A549 (cell line): Measurements from ENCODE around the gene GRM7. TPM values are rescaled to one million over a fixed set of nuclear protein-coding genes. Genes with fewer than 3 reads are reported as not detected.
A peak's percentile ranks its signal among the peaks of the same experiment; 100 is the strongest.

Source experiments
- ATAC-seq, 2 experiments: fragments of 200-7000 bp in 1 of 2; fragments of >200 bp in 1 of 2; cut with Nextera tagmentation in 1 of 2; cut with Tn5 transposase in 1 of 2; 3 replicates each; pipeline versions ENCODE4 v1.8.0 to v1.9.1; 2018 to 2020; ENCODE audit warnings: mild to moderate bottlenecking in 1 of 2, moderate library complexity in 1 of 2
- CTCF ChIA-PET: fragments of 300-600 bp; sonication (Branson Sonifier 250); formaldehyde crosslinking; extraction: SDS; loops from one replicate; lab custom pipeline; 2021; ENCODE audit warnings: antibody characterized with exemption, inconsistent platforms; lab: Yijun Ruan, JAX
- POLR2A ChIA-PET: fragments of 350-600 bp; formaldehyde crosslinking; extraction: SDS; loops from one replicate; lab custom pipeline; 2021; ENCODE audit warnings: antibody characterized with exemption, inconsistent platforms; lab: Yijun Ruan, JAX
- DNase-seq, 2 experiments: peaks; one replicate each; pipeline versions ENCODE4 v3.0.0 to v3.0.0-alpha.2; 2011 to 2016; ENCODE audit warnings: low read depth in 1 of 2, low spot score in 1 of 2
- FAIRE-seq: peaks from 2 replicates; lab custom pipeline; 2011; peaks lifted over from hg19 to GRCh38; lab: Jason Lieb, UNC
- H3K27ac ChIP-seq, 2 experiments: fragments of >200 bp; sonication (Bioruptor Twin); formaldehyde crosslinking; 3 replicates each; pipeline ENCODE4 v1.5.1; 2016 to 2017
- H3K4me1 ChIP-seq: fragments of >200 bp; sonication (Bioruptor Twin); formaldehyde crosslinking; 3 replicates; pipeline ENCODE4 v1.6.1; 2016
- H3K4me2 ChIP-seq: fragments of >200 bp; sonication (Bioruptor Twin); formaldehyde crosslinking; 3 replicates; pipeline ENCODE4 v1.6.1; 2016
- H3K4me3 ChIP-seq: fragments of >200 bp; sonication (Bioruptor Twin); formaldehyde crosslinking; 3 replicates; pipeline ENCODE4 v1.5.1; 2016
- H3K9me3 ChIP-seq: fragments of >200 bp; sonication (Bioruptor Twin); formaldehyde crosslinking; 3 replicates; pipeline ENCODE4 v1.6.1; 2016
- CEBPB ChIP-seq, 2 experiments: fragments of >200 bp in 1 of 2; sonication (Bioruptor Twin) in 1 of 2; formaldehyde crosslinking in 1 of 2; IDR thresholded peaks; 2 replicates each; pipeline ENCODE4 v1.6.1; 2012 to 2016
- CHD2 ChIP-seq: fragments of 150-350 bp; IDR thresholded peaks from 2 replicates; pipeline ENCODE4 v1.6.1; 2014; ENCODE audit warnings: low read length; ENCODE audit not compliant: partially characterized antibody
- CHD4 ChIP-seq: fragments of 200-600 bp; sonication (generic); IDR thresholded peaks from 2 replicates; pipeline ENCODE4 v1.6.1; 2016; ENCODE audit warnings: antibody characterized with exemption, mild to moderate bottlenecking, borderline replicate concordance
- EHMT2 ChIP-seq: fragments of 200-600 bp; sonication (generic); IDR thresholded peaks from 2 replicates; pipeline ENCODE4 v1.6.1; 2016; ENCODE audit warnings: antibody characterized with exemption, low read depth, mild to moderate bottlenecking, moderate library complexity
- FOSB ChIP-seq: fragments of 250-450 bp; sonication (Bioruptor Pico); IDR thresholded peaks from 2 replicates; pipeline ENCODE4 v1.5.0; 2020; ENCODE audit warnings: mild to moderate bottlenecking, moderate library complexity
- FOXS1 ChIP-seq: fragments of 250-450 bp; sonication (Bioruptor Pico); IDR thresholded peaks from 2 replicates; pipeline ENCODE4 v1.5.0; 2020; ENCODE audit warnings: mild to moderate bottlenecking, moderate library complexity
- GATA3 ChIP-seq: IDR thresholded peaks from 2 replicates; pipeline ENCODE4 v1.6.1; 2012; ENCODE audit warnings: borderline replicate concordance
- JUN ChIP-seq, 2 experiments: fragments of >200 bp; sonication (Bioruptor Twin); formaldehyde crosslinking; IDR thresholded peaks; 2 replicates in 1 of 2; 3 replicates in 1 of 2; pipeline ENCODE4 v1.6.1; 2016 to 2017
- MAFK ChIP-seq: fragments of 450-650 bp; IDR thresholded peaks from 2 replicates; pipeline ENCODE4 v1.6.1; 2014; ENCODE audit not compliant: partially characterized antibody
- MYC ChIP-seq: IDR thresholded peaks from 2 replicates; pipeline ENCODE4 v1.6.1; 2012; ENCODE audit warnings: mild to moderate bottlenecking, inconsistent platforms, low read length, improper control_type of control experiment, borderline replicate concordance
- NR3C1 ChIP-seq: fragments of >200 bp; sonication (Bioruptor Twin); formaldehyde crosslinking; IDR thresholded peaks from 3 replicates; pipeline ENCODE4 v1.6.1; 2017
- PHF8 ChIP-seq: fragments of 200-600 bp; sonication (generic); IDR thresholded peaks from 2 replicates; pipeline ENCODE4 v1.6.1; 2016; ENCODE audit warnings: low read depth, mild to moderate bottlenecking, antibody characterized with exemption, moderate library complexity, borderline replicate concordance
- RCOR1 ChIP-seq: fragments of 150-350 bp; IDR thresholded peaks from 2 replicates; pipeline ENCODE4 v1.6.1; 2014; ENCODE audit warnings: antibody characterized with exemption, low read length, low read depth
- RFX5 ChIP-seq: fragments of 450-650 bp; IDR thresholded peaks from 2 replicates; pipeline ENCODE4 v1.7.1; 2014; ENCODE audit warnings: antibody characterized with exemption, mild to moderate bottlenecking, moderate library complexity
- RNF2 ChIP-seq: fragments of 200-600 bp; sonication (generic); IDR thresholded peaks from 2 replicates; pipeline ENCODE4 v1.6.1; 2016; ENCODE audit warnings: low read depth, mild to moderate bottlenecking, antibody characterized with exemption, moderate library complexity, borderline replicate concordance
- SMC3 ChIP-seq: fragments of >200 bp; sonication (Bioruptor Twin); formaldehyde crosslinking; IDR thresholded peaks from 3 replicates; pipeline ENCODE4 v1.6.1; 2018; ENCODE audit warnings: inconsistent platforms
- WGBS: methylation state at CpG from one replicate; pipeline ENCODE4 v1.1.6; 2017; ENCODE audit errors: missing lambda C conversion rate; 5-methylcytosine and 5-hydroxymethylcytosine counted together
- polyA plus RNA-seq, 4 experiments: library from polyadenylated mRNA; depleted of rRNA in 3 of 4; stranded (reverse); fragments of >200 nt; fragmentation: RNase III in 1 of 4; extraction: RNeasy Plus Mini Kit Qiagen cat#74134 plus additional on column Dnase treatment in 1 of 4; gene quantifications; 2 replicates in 3 of 4; 3 replicates in 1 of 4; pipeline ENCODE4 v1.2.3, GENCODE V29; 2011 to 2017
- TF ChIP-seq, protein P1 (sequence below): fragments of >200 bp; sonication (Bioruptor Twin); formaldehyde crosslinking; IDR thresholded peaks from 3 replicates; pipeline ENCODE4 v1.5.1; 2016
- TF ChIP-seq, protein P2 (sequence below): fragments of 150-350 bp; IDR thresholded peaks from 2 replicates; pipeline ENCODE4 v1.6.1; 2014; ENCODE audit warnings: low read depth, mild to moderate bottlenecking, low read length
- TF ChIP-seq, protein P3 (sequence below): fragments of >200 bp; sonication (Bioruptor Twin); formaldehyde crosslinking; IDR thresholded peaks from 3 replicates; pipeline ENCODE4 v1.6.1; 2016

Gene GRM7
- polyA plus RNA-seq, 2 of the 4 experiments (the other 2 are of a cell fraction) = not detected

- no peak for ATAC-seq
- H3K9me3 ChIP-seq = no peaks in the 10 kb centered on the region
- POLR2A ChIA-PET = no interaction called here
- FAIRE-seq = no peak
- H3K4me2 ChIP-seq = no peak overlapping the region
- WGBS = 0% methylated on average over 1 of the region's 1 CpG
- TF ChIP-seq RNF2 = no peak
- no peak for TF ChIP-seq CHD2
- TF ChIP-seq PHF8 = no peak
- TF ChIP-seq SMC3 = no peak
- TF ChIP-seq CEBPB (IDR thresholded peaks at IDR 0.05) = no peak
- no peak for TF ChIP-seq EHMT2
- no peak for TF ChIP-seq JUN (IDR thresholded peaks at IDR 0.05)
- no peak for TF ChIP-seq RCOR1
- no peak overlapping the region for H3K27ac ChIP-seq
- no peaks in the 10 kb centered on the region for H3K4me1 ChIP-seq
- CTCF ChIA-PET = no interaction called here
- no peak for DNase-seq
- H3K4me3 ChIP-seq = no peak overlapping the region
Observed at GRCh38 chr3:7075117-7075516, 214.2 kb downstream of the GRM7 start.

- FAIRE-seq = no peak
- Histone ChIP-seq H3K27ac (no peak overlapping the region), H3K9me3 (no peaks in the 10 kb centered on the region), H3K4me3 (no peak overlapping the region), H3K4me1 (no peaks in the 10 kb centered on the region), H3K4me2 (no peak overlapping the region)
- ChIA-PET POLR2A (no interaction called here), CTCF (no interaction called here)
- TF ChIP-seq FOXS1 (CRISPR knock-in tag) (no peak), RFX5 (no peak), CHD4 (no peak), NR3C1 (no peak), MYC (no peak), GATA3 (no peak), FOSB (CRISPR knock-in tag) (no peak)
- TF ChIP-seq, protein P1, sequence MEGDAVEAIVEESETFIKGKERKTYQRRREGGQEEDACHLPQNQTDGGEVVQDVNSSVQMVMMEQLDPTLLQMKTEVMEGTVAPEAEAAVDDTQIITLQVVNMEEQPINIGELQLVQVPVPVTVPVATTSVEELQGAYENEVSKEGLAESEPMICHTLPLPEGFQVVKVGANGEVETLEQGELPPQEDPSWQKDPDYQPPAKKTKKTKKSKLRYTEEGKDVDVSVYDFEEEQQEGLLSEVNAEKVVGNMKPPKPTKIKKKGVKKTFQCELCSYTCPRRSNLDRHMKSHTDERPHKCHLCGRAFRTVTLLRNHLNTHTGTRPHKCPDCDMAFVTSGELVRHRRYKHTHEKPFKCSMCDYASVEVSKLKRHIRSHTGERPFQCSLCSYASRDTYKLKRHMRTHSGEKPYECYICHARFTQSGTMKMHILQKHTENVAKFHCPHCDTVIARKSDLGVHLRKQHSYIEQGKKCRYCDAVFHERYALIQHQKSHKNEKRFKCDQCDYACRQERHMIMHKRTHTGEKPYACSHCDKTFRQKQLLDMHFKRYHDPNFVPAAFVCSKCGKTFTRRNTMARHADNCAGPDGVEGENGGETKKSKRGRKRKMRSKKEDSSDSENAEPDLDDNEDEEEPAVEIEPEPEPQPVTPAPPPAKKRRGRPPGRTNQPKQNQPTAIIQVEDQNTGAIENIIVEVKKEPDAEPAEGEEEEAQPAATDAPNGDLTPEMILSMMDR = no peak
- TF ChIP-seq, protein P2, sequence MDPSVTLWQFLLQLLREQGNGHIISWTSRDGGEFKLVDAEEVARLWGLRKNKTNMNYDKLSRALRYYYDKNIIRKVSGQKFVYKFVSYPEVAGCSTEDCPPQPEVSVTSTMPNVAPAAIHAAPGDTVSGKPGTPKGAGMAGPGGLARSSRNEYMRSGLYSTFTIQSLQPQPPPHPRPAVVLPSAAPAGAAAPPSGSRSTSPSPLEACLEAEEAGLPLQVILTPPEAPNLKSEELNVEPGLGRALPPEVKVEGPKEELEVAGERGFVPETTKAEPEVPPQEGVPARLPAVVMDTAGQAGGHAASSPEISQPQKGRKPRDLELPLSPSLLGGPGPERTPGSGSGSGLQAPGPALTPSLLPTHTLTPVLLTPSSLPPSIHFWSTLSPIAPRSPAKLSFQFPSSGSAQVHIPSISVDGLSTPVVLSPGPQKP = no peak
- WGBS = 6% methylated on average over 1 of the region's 1 CpG
- no peak for DNase-seq
- no peak for ATAC-seq
Observed at GRCh38 chr3:7075901-7076300, 215.0 kb downstream of the GRM7 start.

GRCh38 chr3:7082244-7082643 is 221.3 kb downstream of the GRM7 start:
- POLR2A ChIA-PET = no interaction called here
- Histone ChIP-seq H3K27ac (no peak overlapping the region), H3K9me3 (no peaks in the 10 kb centered on the region), H3K4me2 (no peak overlapping the region), H3K4me3 (no peak overlapping the region), H3K4me1 (no peaks in the 10 kb centered on the region)
- FAIRE-seq = no peak
- no peak for ATAC-seq
- peak; percentile 64 for TF ChIP-seq MAFK
- TF ChIP-seq, protein P3, sequence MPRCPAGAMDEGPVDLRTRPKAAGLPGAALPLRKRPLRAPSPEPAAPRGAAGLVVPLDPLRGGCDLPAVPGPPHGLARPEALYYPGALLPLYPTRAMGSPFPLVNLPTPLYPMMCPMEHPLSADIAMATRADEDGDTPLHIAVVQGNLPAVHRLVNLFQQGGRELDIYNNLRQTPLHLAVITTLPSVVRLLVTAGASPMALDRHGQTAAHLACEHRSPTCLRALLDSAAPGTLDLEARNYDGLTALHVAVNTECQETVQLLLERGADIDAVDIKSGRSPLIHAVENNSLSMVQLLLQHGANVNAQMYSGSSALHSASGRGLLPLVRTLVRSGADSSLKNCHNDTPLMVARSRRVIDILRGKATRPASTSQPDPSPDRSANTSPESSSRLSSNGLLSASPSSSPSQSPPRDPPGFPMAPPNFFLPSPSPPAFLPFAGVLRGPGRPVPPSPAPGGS = no peak
- DNase-seq = no peak
- 10% methylated on average over 3 of the region's 3 CpGs for WGBS
- CTCF ChIA-PET = interaction anchor here (0.6 kb wide), 1 partner anchor 1453 kb away, joined by 3 read pairs; no protein-coding TSS in a partner anchor
